H1 (cell line): ENCODE measurements around the gene TMEM106C. TPM values are rescaled to one million over a fixed set of nuclear protein-coding genes. Genes with fewer than 3 reads are reported as not detected.

ENCODE experiments used
- BRCA1 ChIP-seq: IDR thresholded peaks from 2 replicates; pipeline ENCODE4 v1.6.1; 2012; ENCODE audit warnings: low read depth, low read length, improper control_type of control experiment
- CBX5 ChIP-seq: fragments of 300-800, 300-1000 bp; sonication (generic); IDR thresholded peaks from 2 replicates; pipeline ENCODE4 v1.7.1; 2016; ENCODE audit warnings: antibody characterized with exemption, low read length, low read depth
- CHD1 ChIP-seq: IDR thresholded peaks from 2 replicates; pipeline ENCODE4 v1.6.1; 2012; ENCODE audit warnings: low read depth, low read length, improper control_type of control experiment
- CHD7 ChIP-seq: fragments of 300-600 bp; sonication (generic); IDR thresholded peaks from 2 replicates; pipeline ENCODE4 v1.7.1; 2012; ENCODE audit warnings: low read length, moderate library complexity, mild to moderate bottlenecking, inconsistent platforms; ENCODE audit not compliant: insufficient replicate concordance
- EZH2 ChIP-seq: fragments of 200-600 bp; sonication (generic); IDR thresholded peaks from 2 replicates; pipeline ENCODE4 v1.7.1; 2012; ENCODE audit warnings: low read depth, mild to moderate bottlenecking, moderate library complexity, low read length, inconsistent platforms; ENCODE audit not compliant: severe bottlenecking
- HDAC2 ChIP-seq, 2 experiments: fragments of 300-600 bp in 1 of 2; sonication (generic) in 1 of 2; IDR thresholded peaks; 2 replicates each; pipeline ENCODE4 v1.6.1; 2011 to 2012; ENCODE audit warnings: low read depth in 2 of 2, low read length in 2 of 2, mild to moderate bottlenecking in 2 of 2, moderate library complexity in 2 of 2, borderline replicate concordance in 1 of 2, inconsistent platforms in 1 of 2
- POU5F1 ChIP-seq: IDR thresholded peaks from 2 replicates; pipeline ENCODE4 v1.6.1; 2011; ENCODE audit warnings: low read depth, mild to moderate bottlenecking, low read length, moderate library complexity
- SIN3A ChIP-seq, 2 experiments: IDR thresholded peaks in 1 of 2; conservative IDR thresholded peaks in 1 of 2; 2 replicates each; pipeline ENCODE4 v1.6.1; 2011 to 2012; ENCODE audit warnings: low read length in 2 of 2, improper control_type of control experiment in 1 of 2, low read depth in 1 of 2, mild to moderate bottlenecking in 1 of 2
- USF2 ChIP-seq: IDR thresholded peaks from 2 replicates; pipeline ENCODE4 v1.6.1; 2011; ENCODE audit warnings: low read length, improper control_type of control experiment
- polyA plus RNA-seq, 7 experiments: library from polyadenylated mRNA; depleted of rRNA in 3 of 7; stranded (reverse) in 5 of 7; unstranded in 2 of 7; fragments of >200 nt in 5 of 7; fragments of 200-250 nt in 2 of 7; gene quantifications; 1 replicate in 5 of 7; 2 replicates in 1 of 7; 4 replicates in 1 of 7; pipeline versions ENCODE4 v1.2.1 to v1.2.3, GENCODE V29; 2011 to 2013; ENCODE audit warnings: missing spikeins in 2 of 7, mixed read lengths in 2 of 7
- total RNA-seq: library from RNA; stranded (reverse); fragmentation: NEBNext Ultra II Directional; extraction: Animal tissue kit (Norgen Biotek cat#: 25700); gene quantifications from 2 replicates; pipeline ENCODE4 v1.2.1, GENCODE V29; 2021

TMEM106C gene
- total and polyA plus RNA-seq, 2 of the 8 experiments (the other 6 are each of a cell fraction or from before 2014, with no cell fraction given): 36.6 to 45.3 TPM

GRCh38 chr12:47964106-47964728, 821 bp downstream of the TMEM106C start (continued):
- no peak for TF ChIP-seq CBX5
- TF ChIP-seq CHD7: no peak
- TF ChIP-seq POU5F1: no peak
- TF ChIP-seq SIN3A (conservative IDR thresholded peaks at IDR 0.05 in 1 of 2, IDR thresholded peaks at IDR 0.05 in 1 of 2; ENCODE audit: low read depth in 1 of 2, low read length in 2 of 2): 0 out of 4 replicates have a peak, but pooled peaks of 1 of the 2 experiments have one; percentile 32
- TF ChIP-seq USF2: no peak
- no peak for TF ChIP-seq EZH2
- TF ChIP-seq HDAC2 (IDR thresholded peaks at IDR 0.05; ENCODE audit: borderline replicate concordance in 1 of 2, low read depth in 2 of 2, low read length in 2 of 2): no peak
- no peak for TF ChIP-seq BRCA1
- TF ChIP-seq CHD1: no peak
